HL-60/S4 treated with phorbol 12-myristate 13-acetate at 8.2 ng/mL for 4 days and 3 days (cell line): Measurements from ENCODE around the gene RACK1.
"Not testable (repeated sequence)": the region's sequence is repeated elsewhere in the genome, so short reads cannot be mapped to it uniquely, and the experiment has no call there.

Source experiments
- in situ Hi-C: fragments of 300-500 bp; cut with MboI; formaldehyde crosslinking; loops from 2 replicates; pipeline ENCODE4 v1.15.0; 2022; ENCODE audit warnings: low sequenced_read_pairs

Gene RACK1

GRCh38 chr5:181217111-181217802, 26.4 kb downstream of the RACK1 start:
- in situ Hi-C loops: no loop called here

- in situ Hi-C loops: no loop called here
These were observed 27.4 kb downstream of the RACK1 start for GRCh38 chr5:181215997-181216989.

- in situ Hi-C loops: not testable (repeated sequence)
These were observed 29.5 kb downstream of the RACK1 start for GRCh38 chr5:181214249-181214648.

- in situ Hi-C loops: no loop called here
These were observed 30.8 kb downstream of the RACK1 start for GRCh38 chr5:181212934-181213333.

- in situ Hi-C loops: no loop called here
These were observed 31.6 kb downstream of the RACK1 start for GRCh38 chr5:181212080-181212479.

- in situ Hi-C loops: no loop called here
These were observed 32.5 kb downstream of the RACK1 start for GRCh38 chr5:181211208-181211607.

- in situ Hi-C loops: not testable (repeated sequence)
These were observed 33.0 kb downstream of the RACK1 start for GRCh38 chr5:181210698-181211097.

- in situ Hi-C loops: not testable (repeated sequence)
These were observed 33.6 kb downstream of the RACK1 start for GRCh38 chr5:181210148-181210547.

- in situ Hi-C loops: not testable (repeated sequence)
These were observed 34.7 kb downstream of the RACK1 start for GRCh38 chr5:181209006-181209405.

- in situ Hi-C loops: no loop called here
These were observed 35.8 kb downstream of the RACK1 start for GRCh38 chr5:181207960-181208253.

- in situ Hi-C loops: no loop called here
These were observed 36.3 kb downstream of the RACK1 start for GRCh38 chr5:181207214-181207959.

GRCh38 chr5:181205761-181206649, 37.7 kb downstream of the RACK1 start:
- in situ Hi-C loops: no loop called here

- in situ Hi-C loops: no loop called here
These were observed 38.6 kb downstream of the RACK1 start, which contains the start of gene TRIM7 for GRCh38 chr5:181204826-181205760. TSS of gene TRIM7 (minus strand) at chr5:181205196. CDS start at chr5:181205110, 86 bp downstream.

- in situ Hi-C loops: no loop called here
These were observed 39.4 kb downstream of the RACK1 start for GRCh38 chr5:181204113-181204825.

- in situ Hi-C loops: no loop called here
These were observed 40.0 kb downstream of the RACK1 start for GRCh38 chr5:181203777-181204112.

GRCh38 chr5:181203093-181203711, 40.5 kb downstream of the RACK1 start:
- in situ Hi-C loops: no loop called here

GRCh38 chr5:181200816-181201215, 42.9 kb downstream of the RACK1 start:
- in situ Hi-C loops: no loop called here
